GM06990 (cell line): ENCODE results near the gene L2HGDH.

Source experiments
- DNase-seq: peaks from one replicate; pipeline ENCODE4 v3.0.0-alpha.2; 2011; ENCODE audit not compliant: insufficient read length; ENCODE audit errors: extremely low read depth
- H3K27me3 ChIP-seq: replicated peaks from 2 replicates; pipeline ENCODE4 v1.6.0; 2011; ENCODE audit warnings: low read length; ENCODE audit not compliant: control insufficient read depth, insufficient read depth
- H3K36me3 ChIP-seq: 2 replicates; pipeline ENCODE4 v1.5.1; 2011; ENCODE audit warnings: low read length; ENCODE audit not compliant: control insufficient read depth, insufficient read depth
- H3K4me3 ChIP-seq: replicated peaks from 2 replicates; pipeline ENCODE4 v1.5.1; 2011; ENCODE audit warnings: low read depth, mild to moderate bottlenecking, control low read depth, low read length
- TF ChIP-seq, protein P1 (sequence below): IDR thresholded peaks from 2 replicates; pipeline ENCODE4 v1.5.1; 2011; ENCODE audit warnings: low read length, control low read depth, mild to moderate bottlenecking, inconsistent platforms; ENCODE audit not compliant: insufficient read depth, poor library complexity, severe bottlenecking

Gene L2HGDH

DNA sequence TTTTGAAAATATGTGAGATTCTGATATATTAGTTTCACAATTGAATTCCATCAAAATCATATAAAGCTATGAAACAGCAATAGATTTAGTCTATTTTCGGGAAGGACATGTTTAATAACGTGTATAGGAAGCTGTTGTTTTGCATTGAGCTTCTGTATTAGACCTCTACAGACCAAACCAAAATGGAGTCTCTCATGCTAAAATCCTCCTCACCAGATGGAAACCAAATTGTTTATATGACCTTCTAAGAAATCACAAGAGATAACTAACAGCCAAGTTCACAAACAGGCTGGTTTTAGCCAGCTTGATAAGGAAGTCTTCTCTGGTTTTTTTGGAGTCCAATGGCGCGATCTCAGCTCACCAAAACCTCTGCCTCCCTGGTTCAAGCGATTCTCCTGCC, 23.9 kb downstream of the L2HGDH start:
- Histone ChIP-seq H3K36me3 (no peaks in the 10 kb centered on the region), H3K27me3 (no peaks in the 10 kb centered on the region), H3K4me3 (no peak overlapping the region)
- TF ChIP-seq, protein P1, sequence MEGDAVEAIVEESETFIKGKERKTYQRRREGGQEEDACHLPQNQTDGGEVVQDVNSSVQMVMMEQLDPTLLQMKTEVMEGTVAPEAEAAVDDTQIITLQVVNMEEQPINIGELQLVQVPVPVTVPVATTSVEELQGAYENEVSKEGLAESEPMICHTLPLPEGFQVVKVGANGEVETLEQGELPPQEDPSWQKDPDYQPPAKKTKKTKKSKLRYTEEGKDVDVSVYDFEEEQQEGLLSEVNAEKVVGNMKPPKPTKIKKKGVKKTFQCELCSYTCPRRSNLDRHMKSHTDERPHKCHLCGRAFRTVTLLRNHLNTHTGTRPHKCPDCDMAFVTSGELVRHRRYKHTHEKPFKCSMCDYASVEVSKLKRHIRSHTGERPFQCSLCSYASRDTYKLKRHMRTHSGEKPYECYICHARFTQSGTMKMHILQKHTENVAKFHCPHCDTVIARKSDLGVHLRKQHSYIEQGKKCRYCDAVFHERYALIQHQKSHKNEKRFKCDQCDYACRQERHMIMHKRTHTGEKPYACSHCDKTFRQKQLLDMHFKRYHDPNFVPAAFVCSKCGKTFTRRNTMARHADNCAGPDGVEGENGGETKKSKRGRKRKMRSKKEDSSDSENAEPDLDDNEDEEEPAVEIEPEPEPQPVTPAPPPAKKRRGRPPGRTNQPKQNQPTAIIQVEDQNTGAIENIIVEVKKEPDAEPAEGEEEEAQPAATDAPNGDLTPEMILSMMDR: no peak
- no peak for DNase-seq

DNA sequence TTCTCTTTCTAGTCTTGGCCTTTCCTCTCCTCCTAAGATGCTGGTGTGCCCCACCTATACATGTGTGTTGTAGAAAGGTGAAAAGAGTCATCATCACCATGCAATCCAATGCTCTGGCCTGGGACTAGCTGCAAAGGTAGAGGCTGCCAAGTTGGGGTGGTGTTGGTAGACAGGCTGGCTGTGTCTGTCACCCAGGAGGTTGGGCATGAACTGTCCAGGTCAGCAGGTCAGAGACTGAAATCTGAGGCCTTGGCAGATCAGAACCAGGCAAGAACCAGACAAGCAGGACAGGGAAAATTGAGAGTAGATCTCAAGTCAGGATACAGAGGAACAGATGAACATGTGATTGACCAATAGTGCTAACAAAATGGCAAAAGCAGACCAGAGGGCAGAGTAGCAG, 26.2 kb downstream of the L2HGDH start:
- Histone ChIP-seq H3K27me3 (no peaks in the 10 kb centered on the region), H3K4me3 (no peak overlapping the region), H3K36me3 (no peaks in the 10 kb centered on the region)
- TF ChIP-seq, protein P1: no peak
- DNase-seq: no peak

DNA sequence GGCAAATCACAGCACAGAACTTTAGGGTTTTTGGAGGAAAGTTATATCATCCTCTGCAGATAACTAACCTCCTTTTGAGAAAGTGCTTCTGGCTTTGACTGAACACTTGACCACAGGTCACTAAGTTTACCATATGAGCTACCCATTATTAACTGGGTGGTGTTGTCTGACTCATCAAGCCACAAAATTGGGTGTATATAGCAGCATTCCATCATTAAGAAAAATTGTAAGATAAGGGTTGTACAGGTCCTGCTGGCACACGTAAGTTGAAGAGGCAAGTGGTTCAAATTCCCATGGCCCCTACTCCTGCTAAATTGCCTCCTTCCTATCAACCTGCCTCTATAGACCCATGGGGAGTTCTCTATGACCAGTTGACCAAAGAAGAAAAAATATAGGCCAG, 39.5 kb downstream of the L2HGDH start:
- Histone ChIP-seq H3K4me3 (no peak overlapping the region), H3K27me3 (no peaks in the 10 kb centered on the region), H3K36me3 (no peaks in the 10 kb centered on the region)
- no peak for DNase-seq
- TF ChIP-seq, protein P1: no peak

DNA sequence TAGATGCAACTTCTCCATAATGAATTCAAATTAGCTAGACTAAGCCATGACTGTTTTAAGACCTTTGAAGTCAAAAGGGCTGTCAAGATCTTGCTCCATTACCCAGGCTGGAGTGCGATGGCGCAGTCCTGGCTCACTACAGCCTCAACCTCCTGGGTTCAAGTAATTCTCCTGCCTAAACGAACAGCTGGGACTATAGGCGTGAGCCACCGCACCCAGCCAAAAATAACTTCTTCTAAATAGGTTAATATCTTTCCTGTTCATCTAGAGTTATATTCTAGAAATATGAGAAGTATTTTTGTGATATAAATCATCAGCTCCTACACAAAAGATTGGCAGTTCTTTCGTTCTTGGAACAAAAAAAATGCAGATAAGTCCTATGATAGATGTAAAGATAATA, 41.1 kb downstream of the L2HGDH start:
- H3K36me3 ChIP-seq: no peaks in the 10 kb centered on the region
- DNase-seq: no peak
- H3K4me3 ChIP-seq: no peak overlapping the region
- no peaks in the 10 kb centered on the region for H3K27me3 ChIP-seq
- TF ChIP-seq, protein P1: no peak

DNA sequence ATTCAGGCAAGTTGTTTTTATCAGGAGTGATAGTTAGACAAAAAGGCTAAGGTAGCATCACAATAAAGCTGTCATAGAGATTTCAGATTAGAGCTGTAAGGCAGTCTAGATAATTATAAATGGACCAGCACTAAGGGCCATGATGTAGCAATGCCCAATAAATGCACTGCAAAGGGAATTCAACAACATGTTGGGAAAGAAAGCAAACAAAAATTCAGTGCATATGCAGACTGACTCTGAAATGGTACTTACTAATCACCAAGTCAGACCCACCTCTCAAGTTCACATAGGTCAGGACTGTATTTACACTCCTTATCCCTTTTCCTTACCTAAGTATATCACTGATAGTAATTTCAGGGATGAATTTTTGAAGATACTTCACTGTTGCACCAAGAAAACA, 47.0 kb downstream of the L2HGDH start:
- TF ChIP-seq, protein P1: no peak

DNA sequence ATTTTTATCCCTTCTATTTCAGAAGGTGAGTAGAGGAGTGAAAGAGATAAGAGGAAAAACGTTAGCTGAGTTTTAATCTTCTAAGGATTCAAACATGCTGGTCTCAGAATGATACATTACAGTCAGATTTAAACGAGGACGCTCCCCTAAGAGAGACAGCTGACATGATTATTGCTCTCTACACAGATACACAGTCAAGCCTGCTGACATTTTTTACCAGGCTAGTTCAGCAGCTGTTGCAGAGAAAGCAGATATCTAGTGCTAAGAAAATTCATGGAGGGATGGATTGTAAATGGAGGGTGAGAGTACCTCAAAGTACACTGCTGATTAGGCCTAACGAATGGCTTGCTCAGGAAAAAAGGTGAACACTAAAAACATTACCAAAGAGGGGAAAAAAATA, 48.7 kb downstream of the L2HGDH start:
- Histone ChIP-seq H3K27me3 (no peaks in the 10 kb centered on the region), H3K36me3 (no peaks in the 10 kb centered on the region), H3K4me3 (no peak overlapping the region)
- TF ChIP-seq, protein P1: no peak
- DNase-seq: no peak

More for the DNA sequence above, 47.0 kb downstream of the L2HGDH start:
- H3K36me3 ChIP-seq: no peaks in the 10 kb centered on the region
- no peak for DNase-seq
- no peak overlapping the region for H3K4me3 ChIP-seq
- H3K27me3 ChIP-seq: no peaks in the 10 kb centered on the region
